Measurements from ENCODE around the gene ZNF221.

DNA sequence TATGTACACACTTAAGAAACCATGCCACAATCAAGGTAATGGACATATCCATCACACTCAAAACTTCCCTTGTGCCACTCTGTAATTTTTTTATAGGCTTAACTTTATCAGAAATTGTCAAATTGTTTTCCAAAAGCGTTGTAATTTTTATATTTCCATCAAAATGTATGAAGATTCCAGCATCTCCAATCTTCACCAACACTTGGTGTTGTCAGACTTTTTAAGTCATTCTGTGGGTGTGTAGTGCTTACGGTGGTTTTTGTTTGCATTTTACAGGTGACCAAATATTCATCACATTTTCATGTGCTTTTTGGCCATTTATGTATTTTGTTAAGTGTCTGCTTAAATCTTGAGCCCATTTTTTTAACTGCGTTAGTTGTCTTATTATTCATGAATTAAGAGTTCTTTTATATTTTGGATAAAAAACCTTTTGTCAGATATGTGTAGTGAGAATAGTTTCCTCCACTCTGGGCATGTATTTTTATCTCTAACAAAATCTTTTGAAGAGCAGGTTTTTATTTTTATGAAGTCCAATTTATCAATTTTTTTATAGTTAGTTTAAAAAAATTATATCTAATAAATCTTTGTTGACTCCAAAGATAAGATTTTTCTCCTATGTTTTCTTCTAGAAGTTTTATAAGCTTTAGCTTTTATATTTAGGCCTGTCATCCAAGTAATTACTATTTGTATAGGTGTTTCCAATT is 11.3 kb upstream of the ZNF221 start:
- TF ChIP-seq GATA2 (IDR thresholded peaks at IDR 0.05; ENCODE audit: low read depth, low read length) (no peak), GATA3 (IDR thresholded peaks at IDR 0.05; ENCODE audit: low read depth, low read length) (no peak)

Data from SH-SY5Y (cell line).